Renal cortex interstitium (tissue), 15 donors: ENCODE data around the gene CLDN5. TPM values are rescaled to one million over a fixed set of nuclear protein-coding genes. Genes with fewer than 3 reads are reported as not detected.
A peak's percentile ranks its signal among the peaks of the same experiment; 100 is the strongest.

ENCODE experiments used
- DNase-seq, 11 donors: peaks; one replicate each; pipeline ENCODE4 v3.0.0-alpha.2; 2013; ENCODE audit warnings: low read depth in 9 of 11, low spot score in 4 of 11; ENCODE audit errors: extremely low read depth in 1 of 11
- long read RNA-seq, 16 experiments: transcript quantifications; one replicate each; lab custom pipeline, GENCODE V29; 2026
- polyA plus RNA-seq, 3 donors: library from polyadenylated mRNA; unstranded; fragments of 120-200 nt; gene quantifications; one replicate each; pipeline ENCODE4 v1.2.1, GENCODE V29; 2013; ENCODE audit not compliant: insufficient read length in 3 of 3

Gene CLDN5, protein sequence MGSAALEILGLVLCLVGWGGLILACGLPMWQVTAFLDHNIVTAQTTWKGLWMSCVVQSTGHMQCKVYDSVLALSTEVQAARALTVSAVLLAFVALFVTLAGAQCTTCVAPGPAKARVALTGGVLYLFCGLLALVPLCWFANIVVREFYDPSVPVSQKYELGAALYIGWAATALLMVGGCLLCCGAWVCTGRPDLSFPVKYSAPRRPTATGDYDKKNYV
- 10 to 100 TPM; 16.3 to 40.9 (median 40.7) TPM for polyA plus RNA-seq
- long read RNA-seq, donor 1, transcript CLDN5-201 (1 exons, 2,357 nt) = major isoform, 68 of 69 reads
- long read RNA-seq, donor 1, partial matches to known transcripts = 0 of 69 reads
- long read RNA-seq, donor 1, other reads (novel, unspliced or antisense) = 0 of 69 reads
- long read RNA-seq, donor 2, transcript CLDN5-201 (1 exons, 2,357 nt) = major isoform, 106 of 107 reads
- long read RNA-seq, donor 2, partial matches to known transcripts = 0 of 107 reads
- long read RNA-seq, donor 2, other reads (novel, unspliced or antisense) = 0 of 107 reads
- long read RNA-seq, donor 3, transcript CLDN5-201 (1 exons, 2,357 nt) = major isoform, 88 of 89 reads
- long read RNA-seq, donor 3, partial matches to known transcripts = 0 of 89 reads
- long read RNA-seq, donor 3, other reads (novel, unspliced or antisense) = 0 of 89 reads
- long read RNA-seq, donor 4, transcript CLDN5-201 (1 exons, 2,357 nt) = major isoform, 71 of 73 reads
- long read RNA-seq, donor 4, partial matches to known transcripts = 0 of 73 reads
- long read RNA-seq, donor 4, other reads (novel, unspliced or antisense) = 0 of 73 reads
- long read RNA-seq, donor 5, transcript CLDN5-203 (2 exons, 1,760 nt) = minor isoform, 6 of 172 reads
- long read RNA-seq, donor 5, transcript CLDN5-201 (1 exons, 2,357 nt) = major isoform, 166 of 172 reads
- long read RNA-seq, donor 5, partial matches to known transcripts = 0 of 172 reads
- long read RNA-seq, donor 5, other reads (novel, unspliced or antisense) = 0 of 172 reads
- long read RNA-seq, donor 6, transcript CLDN5-201 (1 exons, 2,357 nt) = major isoform, 67 of 67 reads
- long read RNA-seq, donor 6, partial matches to known transcripts = 0 of 67 reads
- long read RNA-seq, donor 6, other reads (novel, unspliced or antisense) = 0 of 67 reads
- long read RNA-seq, donor 7, transcript CLDN5-201 (1 exons, 2,357 nt) = major isoform, 78 of 79 reads
- long read RNA-seq, donor 7, partial matches to known transcripts = 0 of 79 reads
- long read RNA-seq, donor 7, other reads (novel, unspliced or antisense) = 0 of 79 reads
- long read RNA-seq, donor 8, transcript CLDN5-201 (1 exons, 2,357 nt) = major isoform, 113 of 116 reads
- long read RNA-seq, donor 8, partial matches to known transcripts = 0 of 116 reads
- long read RNA-seq, donor 8, other reads (novel, unspliced or antisense) = 0 of 116 reads
- long read RNA-seq, donor 9, transcript CLDN5-201 (1 exons, 2,357 nt) = major isoform, 79 of 81 reads
- long read RNA-seq, donor 9, partial matches to known transcripts = 0 of 81 reads
- long read RNA-seq, donor 9, other reads (novel, unspliced or antisense) = 0 of 81 reads
- long read RNA-seq, donor 10, transcript CLDN5-201 (1 exons, 2,357 nt) = major isoform, 69 of 69 reads
- long read RNA-seq, donor 10, partial matches to known transcripts = 0 of 69 reads
- long read RNA-seq, donor 10, other reads (novel, unspliced or antisense) = 0 of 69 reads
- long read RNA-seq, donor 11, transcript CLDN5-201 (1 exons, 2,357 nt) = major isoform, 70 of 71 reads
- long read RNA-seq, donor 11, partial matches to known transcripts = 0 of 71 reads
- long read RNA-seq, donor 11, other reads (novel, unspliced or antisense) = 0 of 71 reads
- long read RNA-seq, donor 12, transcript CLDN5-201 (1 exons, 2,357 nt) = major isoform, 47 of 50 reads
- long read RNA-seq, donor 12, partial matches to known transcripts = 0 of 50 reads
- long read RNA-seq, donor 12, other reads (novel, unspliced or antisense) = 0 of 50 reads
- long read RNA-seq, donor 13, transcript CLDN5-201 (1 exons, 2,357 nt) = major isoform, 170 of 173 reads
- long read RNA-seq, donor 13, partial matches to known transcripts = 0 of 173 reads
- long read RNA-seq, donor 13, other reads (novel, unspliced or antisense) = 0 of 173 reads
- long read RNA-seq, donor 14, transcript CLDN5-201 (1 exons, 2,357 nt) = major isoform, 69 of 69 reads
- long read RNA-seq, donor 14, partial matches to known transcripts = 0 of 69 reads
- long read RNA-seq, donor 14, other reads (novel, unspliced or antisense) = 0 of 69 reads
- long read RNA-seq, donor 15, transcript CLDN5-201 (1 exons, 2,357 nt) = major isoform, 39 of 40 reads
- long read RNA-seq, donor 15, partial matches to known transcripts = 0 of 40 reads
- long read RNA-seq, donor 15, other reads (novel, unspliced or antisense) = 0 of 40 reads
- long read RNA-seq, donor 16, transcript CLDN5-201 (1 exons, 2,357 nt) = major isoform, 217 of 221 reads
- long read RNA-seq, donor 16, partial matches to known transcripts = 0 of 221 reads
- long read RNA-seq, donor 16, other reads (novel, unspliced or antisense) = 0 of 221 reads

DNA sequence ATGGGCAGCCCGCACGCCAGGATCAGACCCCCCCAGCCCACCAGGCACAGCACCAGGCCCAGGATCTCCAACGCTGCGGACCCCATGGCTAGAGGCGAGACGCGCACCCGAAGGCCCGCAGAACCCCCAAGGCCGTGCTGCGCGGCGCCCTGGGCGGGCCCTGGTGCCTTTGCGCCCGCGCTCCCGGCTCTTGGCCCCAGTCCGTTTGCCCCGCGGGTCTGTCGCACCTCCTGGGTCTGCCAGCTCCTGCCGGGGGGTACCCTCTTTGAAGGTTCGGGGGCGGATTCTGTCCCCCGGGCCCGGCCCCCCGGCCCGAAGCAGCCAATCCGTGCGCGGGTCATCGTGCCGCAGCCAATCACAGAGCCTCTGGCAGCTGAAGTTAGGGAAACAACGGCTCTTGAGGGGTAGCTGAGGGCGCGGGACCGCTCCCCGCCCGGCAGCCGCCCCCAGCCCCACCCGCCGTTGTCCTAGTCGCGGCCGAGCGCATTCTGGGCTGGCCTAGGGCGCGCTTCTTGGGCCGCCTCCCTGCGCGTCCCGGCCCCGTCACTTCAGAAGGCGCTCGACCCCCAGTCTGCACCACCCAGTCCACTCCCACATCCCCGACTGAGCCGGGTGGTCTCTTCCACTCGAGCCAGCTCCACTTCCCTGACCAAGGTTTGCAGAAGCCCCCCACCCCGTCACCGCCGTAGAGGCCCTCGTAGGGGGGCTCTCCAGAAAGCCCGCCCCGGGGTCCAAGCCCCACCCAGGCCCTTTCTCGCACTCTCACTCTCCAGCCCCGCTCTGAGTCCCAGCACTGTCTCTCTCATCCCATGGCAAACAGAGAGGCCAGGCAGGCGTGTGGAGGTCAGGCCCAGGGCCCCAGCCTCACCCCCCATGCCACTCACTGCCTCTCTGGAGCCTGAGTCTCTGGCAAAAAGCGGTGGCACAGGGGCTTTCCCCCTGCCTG, at the start of gene CLDN5:
Gene CLDN5 (minus strand): TSS at position 241 of the 946 bp plus-strand sequence. CDS start 155 bp downstream, at position 86.
- DNase-seq = peak in 4 of 11 donors; percentile 9 to 27 (median 22)

DNA sequence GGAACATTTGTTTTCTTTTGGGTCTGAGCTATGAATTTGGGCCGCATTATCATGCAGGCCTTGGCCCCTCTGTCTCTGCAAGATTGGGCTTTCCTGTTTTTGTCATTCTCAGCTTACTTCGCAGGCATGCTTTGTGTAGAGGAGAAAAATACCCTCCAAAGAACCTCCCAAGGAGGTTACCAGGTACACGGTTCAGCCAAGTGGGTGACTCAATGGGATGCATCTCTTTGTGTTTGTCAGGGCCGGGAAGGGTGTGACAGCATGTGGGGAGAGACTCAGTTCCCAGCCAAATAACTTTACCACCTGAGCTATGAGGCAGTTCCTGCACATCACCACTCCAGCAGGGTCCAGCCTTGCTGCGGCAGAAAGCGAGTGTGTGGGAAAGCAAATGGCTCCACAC, 47.8 kb upstream of the CLDN5 start:
- DNase-seq = no peak

DNA sequence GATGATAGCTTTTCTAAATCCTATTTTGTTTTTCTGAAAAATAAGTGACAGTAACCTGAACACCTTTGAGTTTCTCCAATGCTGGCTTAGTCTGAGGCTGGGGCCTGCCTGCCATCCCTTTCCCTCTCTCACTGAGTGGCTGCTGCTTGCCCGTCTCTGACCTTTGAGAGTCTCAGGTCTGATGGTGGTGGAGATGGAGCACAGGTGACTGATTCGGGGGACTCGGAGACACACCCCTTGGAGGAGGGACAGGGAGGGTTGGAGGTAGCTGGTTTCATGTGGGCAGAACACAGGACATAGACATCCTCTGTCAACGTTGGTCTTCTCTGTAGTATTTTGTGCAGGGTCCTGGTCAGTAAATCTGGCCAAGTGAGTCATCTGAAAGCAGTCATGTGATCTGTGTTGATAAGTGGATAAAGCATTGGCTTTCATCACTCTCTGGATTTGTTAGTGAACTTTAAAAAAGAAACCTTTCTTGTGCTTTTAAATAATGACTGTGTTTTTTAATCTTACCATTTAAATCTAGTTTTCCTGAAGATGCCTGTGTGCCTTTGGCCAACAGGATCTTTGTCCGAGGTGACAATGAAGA, 47.1 kb upstream of the CLDN5 start:
- DNase-seq = no peak

DNA sequence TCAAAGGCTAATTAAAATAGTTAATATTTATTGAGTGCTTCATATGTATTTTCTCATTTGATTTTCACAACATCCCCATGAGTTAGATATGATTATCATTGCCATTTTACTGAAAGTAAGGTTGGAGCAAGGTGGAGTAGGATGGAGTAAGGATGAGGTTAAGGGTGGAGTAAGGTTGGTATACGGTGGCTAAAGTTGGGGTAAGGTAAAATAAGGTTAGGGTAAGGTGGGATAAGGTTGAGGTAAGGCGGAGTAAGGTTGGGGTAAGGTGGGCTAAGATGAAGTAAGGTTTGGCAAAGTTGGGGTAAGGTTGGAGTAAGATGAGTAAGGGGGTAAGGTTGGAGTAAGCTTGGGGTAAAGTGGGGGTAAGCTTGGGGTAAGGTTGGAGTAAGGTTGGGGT, 45.8 kb upstream of the CLDN5 start:
- no peak for DNase-seq

DNA sequence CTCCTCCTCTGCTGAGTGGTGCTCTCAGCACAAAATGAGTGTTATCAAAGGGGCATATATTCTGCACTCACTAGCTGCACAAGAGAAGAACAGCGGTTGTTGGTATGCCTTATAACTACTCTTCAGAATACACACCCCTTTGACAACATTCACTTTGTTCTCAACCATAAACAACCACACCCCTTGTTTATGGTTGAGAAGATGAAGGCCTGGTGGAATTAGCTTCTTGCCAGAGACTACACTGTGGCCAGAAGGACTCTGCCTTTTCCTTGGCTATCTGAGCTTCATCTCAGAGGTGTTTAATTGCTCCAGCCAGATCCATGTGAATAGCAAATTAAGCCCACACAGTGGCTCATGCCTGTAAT, 45.0 kb upstream of the CLDN5 start:
- no peak for DNase-seq

DNA sequence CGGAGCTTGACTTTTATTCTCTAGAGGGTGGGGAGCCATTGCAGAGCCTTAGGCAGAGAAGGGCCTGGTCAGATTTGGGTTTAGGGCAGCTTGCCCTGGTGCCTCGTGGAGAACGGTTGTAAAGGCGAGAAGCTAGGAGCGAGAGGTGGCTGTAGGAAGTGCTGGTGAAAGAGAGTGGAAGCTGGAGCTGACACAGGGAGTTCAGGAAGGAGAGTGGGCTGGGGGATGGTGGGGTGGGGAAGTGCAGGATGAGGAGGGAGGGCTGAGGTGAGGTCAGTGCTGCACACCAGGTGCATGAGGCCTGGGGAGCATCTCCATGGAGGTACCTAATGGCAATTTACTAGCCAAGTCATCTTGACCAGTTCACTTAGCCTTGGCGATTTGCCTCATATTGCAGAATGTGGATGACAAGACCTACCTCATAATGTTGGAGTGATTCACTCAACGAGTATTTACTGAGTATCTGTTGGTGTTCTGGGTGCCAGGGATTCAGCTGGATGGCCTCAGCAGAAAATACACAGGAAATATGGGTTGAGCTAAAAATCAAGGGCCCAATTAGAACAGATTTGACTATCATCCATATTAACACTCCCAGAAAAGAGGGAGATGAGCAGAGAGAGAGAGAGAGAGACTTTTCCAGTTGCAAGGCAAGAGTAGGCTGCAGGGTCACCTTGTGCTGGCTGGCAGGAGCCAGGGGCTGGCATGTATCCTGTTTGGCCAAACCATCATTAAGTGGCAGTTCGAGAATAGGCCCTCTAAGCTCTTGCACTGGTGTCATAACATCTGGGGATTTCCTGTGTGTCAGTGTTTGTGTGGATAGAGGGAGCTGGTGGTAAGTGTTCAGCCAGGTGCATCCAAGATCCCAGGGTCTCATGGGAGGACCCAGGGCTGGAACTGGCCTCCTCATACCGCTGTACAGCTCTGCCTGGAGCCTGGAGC, 44.4 kb upstream of the CLDN5 start:
- no peak for DNase-seq

DNA sequence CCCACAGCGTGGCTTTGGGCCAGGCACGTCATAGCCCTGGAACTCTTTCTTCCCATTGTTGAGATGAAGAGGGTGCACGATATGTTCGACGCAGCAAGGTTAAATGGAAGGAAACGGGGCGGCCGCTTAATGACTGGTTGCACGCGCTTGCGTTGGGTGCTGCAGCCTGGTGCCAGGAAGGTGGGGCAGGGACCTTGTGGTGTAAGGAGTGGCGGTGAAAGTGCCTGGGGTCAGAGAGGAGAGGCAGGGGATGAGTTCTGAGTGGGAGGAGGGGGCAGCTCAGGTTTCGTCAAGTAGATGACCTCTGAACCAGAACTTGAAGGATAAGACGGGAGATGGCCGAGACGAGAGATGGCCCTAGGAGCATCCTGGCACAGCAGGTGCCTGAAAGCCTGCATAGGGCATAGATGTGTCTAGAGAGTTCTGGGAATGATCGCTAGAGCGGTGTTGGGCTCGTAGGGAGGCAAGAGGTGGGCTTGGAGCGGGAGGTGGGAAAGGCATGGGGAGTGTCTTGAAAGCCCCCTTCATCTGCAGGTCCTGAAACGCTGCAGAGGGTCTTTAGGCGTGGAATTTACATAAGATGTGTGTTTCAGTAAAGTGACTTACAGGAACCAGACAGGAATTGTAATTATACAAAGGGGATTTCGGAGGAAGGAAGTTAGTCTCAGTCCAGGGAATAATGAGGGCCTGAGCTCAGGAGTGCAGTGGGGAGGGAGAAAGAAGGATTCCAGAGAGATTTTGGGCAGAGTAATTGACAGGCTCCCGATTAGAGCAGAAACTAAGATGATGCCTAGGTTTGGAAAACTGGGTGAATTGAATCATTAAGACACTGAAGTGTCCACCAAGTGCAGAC, 43.2 kb upstream of the CLDN5 start:
- DNase-seq = no peak

DNA sequence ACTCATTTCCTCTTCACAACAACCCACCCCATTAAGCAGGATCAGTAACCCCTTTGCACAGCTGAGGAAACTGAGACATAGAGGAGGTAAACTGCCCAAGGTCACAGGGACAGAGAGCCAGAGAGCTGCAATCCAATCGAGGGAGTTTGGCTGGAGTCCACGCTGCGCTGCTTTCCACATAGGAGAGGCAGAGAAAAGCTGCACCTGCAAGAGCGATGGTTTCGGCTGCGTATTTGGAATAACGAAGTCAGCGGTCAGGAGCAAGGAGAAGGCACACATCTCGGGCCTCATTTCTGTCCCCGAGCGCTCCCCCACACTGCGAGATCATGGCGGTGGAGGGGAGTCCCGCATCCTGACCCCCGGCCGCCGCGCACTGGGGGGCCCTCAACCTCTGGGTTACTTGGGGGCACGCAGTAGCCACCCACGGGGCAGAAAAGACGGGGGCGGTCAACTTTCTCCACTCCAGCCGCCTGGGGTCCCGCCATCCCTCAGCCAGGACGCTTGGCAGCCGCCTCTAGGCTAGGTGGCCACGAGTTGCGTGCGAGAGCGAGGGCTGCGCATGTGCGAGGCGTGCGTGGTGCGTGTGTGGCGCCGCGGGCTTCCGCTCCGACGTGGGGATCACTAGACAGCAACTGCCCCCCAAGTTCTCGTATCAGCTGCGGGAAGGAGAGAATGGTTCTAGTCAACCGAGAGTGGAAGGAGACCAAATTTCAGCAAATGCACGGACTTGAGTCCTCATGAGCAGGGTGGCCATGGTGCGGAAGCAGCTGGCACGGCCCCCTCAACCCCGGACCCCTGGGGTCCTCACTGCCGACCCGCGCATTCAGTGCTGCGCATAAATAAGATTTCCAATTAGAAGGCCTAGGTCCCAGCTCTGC, 42.3 kb upstream of the CLDN5 start:
- peak in 1 of 11 donors; percentile 8 for DNase-seq

DNA sequence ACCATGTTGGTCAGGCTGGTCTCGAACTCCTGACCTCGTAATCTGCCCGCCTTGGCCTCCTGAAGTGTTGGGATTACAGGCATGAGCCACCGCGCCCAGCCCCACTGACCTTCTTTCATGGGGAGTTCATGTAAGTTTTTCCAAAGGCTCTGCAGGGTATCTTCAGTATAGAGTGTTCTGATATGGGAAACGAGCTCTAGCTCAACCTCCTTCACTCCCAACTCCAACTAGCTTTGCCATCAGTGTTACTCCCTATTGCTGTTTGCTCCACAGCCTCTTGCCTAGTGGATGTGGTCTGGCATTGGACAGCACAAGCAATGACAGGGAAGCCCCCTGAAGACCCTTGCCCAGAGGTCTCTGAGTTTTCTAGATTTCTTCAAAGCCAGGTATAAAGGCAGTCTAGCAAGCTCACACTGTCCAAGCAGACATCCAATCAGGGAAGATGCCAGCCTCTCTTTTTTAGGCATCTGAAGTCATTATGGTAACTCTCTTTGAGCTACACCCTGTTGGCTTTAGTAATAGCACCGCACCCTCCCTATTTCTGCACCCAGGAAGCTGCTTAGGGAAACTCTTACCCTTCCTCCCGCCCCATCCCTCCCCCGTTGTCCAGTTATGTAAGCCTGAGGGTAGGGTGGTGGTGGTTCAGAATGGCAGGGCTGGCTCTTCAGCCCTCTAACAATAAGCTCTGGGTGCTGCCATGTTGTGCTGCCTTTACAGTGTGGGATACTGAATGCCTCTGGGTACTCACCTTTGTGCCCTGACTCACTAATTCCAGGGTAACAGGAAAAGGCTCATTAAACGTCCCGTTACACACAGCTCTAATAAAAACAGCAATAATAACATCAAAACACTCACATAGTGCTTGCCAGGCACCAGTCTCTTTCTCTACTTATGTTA, 41.4 kb upstream of the CLDN5 start:
- DNase-seq = peak in 1 of 11 donors; percentile 4

DNA sequence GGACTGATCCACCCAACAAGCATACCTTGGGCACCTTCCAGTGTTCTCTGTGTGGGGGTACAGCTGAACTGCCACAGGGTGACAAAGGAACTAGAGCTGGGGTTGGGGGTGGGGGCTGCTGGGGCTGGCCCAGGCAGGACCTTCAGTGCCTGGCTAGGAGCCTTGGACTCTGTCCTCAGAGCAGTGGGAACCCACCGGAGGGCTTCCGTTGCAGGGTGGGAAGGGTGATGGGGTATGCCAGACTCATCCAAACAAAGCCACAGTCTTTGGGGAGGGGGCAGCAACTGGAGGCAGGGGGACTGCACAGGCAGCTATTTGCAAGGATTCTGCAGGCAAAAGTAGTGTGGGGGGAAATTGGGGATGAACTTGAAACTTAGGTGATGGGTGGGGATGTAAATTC, 35.7 kb upstream of the CLDN5 start:
- DNase-seq = no peak

DNA sequence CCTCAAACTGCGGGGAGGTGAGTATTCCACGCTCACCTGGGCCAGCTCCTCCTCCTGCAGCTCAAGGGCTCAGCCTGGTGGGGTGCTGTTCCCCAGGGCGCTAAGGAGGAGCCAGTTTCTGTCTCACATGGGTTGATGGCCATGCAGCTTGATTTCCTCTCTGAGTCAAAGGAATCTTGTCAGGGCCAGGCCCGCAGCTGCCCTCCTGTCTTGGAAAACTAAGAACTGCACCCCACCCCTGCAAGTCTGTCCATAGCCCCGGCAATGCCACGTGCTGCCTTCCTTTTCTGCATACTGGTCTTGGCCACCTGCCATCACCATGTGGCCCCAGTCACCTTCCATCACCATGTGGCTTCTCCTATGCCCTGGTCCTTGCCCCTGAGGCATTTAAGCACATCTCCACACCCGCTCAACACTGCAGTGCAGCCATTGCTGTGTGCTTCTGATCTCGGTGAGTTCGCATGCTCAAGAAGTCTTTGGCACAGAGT, 35.2 kb upstream of the CLDN5 start:
- no peak for DNase-seq
